Stimulated activated CD8-positive, alpha-beta memory T cell treated with anti-CD3 and anti-CD28 coated beads, Interleukin-7, amount 100 ng/mL, for 4 hours (primary cell): ENCODE results near the gene GEMIN5.
A peak's percentile ranks its signal among the peaks of the same experiment; 100 is the strongest.

ENCODE experiments used
- DNase-seq, 2 donors: peaks; one replicate each; pipeline ENCODE4 v3.0.0-alpha.2; 2020; ENCODE audit warnings: low read depth in 2 of 2

GEMIN5 gene

GRCh38 chr5:154892369-154892771 lies 45.6 kb downstream of the GEMIN5 start:
- no peak for DNase-seq

DNA sequence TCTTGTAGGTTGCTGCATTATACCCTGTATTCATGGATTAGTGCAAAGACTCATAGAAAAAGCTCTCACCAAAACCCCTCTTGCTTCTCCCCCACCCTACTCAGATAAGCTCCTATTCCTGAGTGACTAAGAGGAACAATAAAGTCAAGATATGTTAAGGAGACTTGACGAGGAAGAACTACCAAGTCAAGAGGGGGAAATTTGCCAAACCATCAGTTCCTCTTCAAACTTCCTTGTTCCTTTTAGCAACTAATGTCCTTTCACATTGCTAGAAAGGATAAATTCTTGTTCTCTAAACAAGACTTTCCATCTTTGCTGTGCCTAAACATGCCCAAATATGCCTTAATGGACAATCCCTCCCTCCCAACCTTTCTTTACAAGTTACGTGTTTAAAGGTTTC lies 52.6 kb downstream of the GEMIN5 start:
- DNase-seq: no peak

GRCh38 chr5:154884424-154884823 lies 53.6 kb downstream of the GEMIN5 start:
- no peak for DNase-seq

DNA sequence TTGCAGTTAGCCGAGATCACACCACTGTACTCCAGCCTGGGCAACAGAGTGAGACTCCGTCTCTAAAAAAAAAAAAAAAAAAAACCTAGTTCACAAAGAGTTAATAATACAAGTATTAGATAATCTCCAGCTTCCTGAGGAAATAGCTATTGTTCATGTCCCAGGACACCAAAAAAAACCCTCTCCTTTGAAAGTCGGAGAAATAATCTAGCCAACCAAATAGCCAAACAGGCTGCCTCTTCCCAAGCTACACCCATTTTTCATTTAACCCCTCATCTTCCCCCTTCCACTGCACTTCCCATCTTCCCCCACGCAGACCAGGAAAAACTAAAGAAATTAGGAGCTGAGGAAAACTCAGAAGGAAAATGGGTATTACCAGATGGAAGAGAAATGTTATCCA lies 56.0 kb downstream of the GEMIN5 start:
- DNase-seq: no peak

DNA sequence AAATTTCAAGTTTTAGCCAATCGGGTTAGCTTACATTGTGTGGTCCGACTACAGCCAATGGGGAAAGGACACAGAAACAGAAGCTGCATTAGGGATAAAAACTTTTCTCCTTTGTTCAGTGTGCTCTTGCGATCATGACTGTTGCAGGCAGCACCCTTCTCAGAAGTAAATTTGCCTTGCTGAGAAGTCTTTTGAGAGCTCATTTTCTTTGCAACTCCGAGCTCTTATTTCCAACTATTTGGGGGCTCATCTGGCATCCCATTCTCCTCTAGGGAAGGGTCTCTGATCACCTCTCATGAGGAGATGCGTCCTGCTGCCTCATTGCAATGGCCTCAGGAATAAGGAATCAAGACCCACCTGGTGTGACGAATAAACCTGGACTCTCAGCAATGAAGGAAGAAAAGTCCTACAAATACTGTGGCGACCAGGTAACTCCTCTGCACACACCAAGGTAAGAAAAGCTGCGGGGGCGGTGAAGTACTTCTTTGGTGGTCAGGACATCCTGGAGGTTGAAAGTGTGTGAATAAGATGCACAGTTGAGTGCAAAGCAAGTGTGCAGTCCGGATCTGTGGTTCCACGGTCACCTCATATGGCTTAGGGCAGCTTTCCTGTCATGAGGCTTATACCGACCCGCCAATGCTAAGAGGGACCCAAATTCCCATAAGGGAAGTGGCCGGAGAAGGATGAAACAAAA lies 59.2 kb downstream of the GEMIN5 start:
- no peak for DNase-seq

- no peak for DNase-seq
These were observed 64.2 kb downstream of the GEMIN5 start for GRCh38 chr5:154873791-154874331.

- no peak for DNase-seq
These were observed 66.3 kb downstream of the GEMIN5 start for GRCh38 chr5:154871734-154872133.

- no peak for DNase-seq
These were observed 69.3 kb downstream of the GEMIN5 start for GRCh38 chr5:154868702-154869101.

- no peak for DNase-seq
These were observed 71.2 kb downstream of the GEMIN5 start for GRCh38 chr5:154866841-154867240.

GRCh38 chr5:154865466-154866184 lies 72.4 kb downstream of the GEMIN5 start:
- DNase-seq: no peak

DNA sequence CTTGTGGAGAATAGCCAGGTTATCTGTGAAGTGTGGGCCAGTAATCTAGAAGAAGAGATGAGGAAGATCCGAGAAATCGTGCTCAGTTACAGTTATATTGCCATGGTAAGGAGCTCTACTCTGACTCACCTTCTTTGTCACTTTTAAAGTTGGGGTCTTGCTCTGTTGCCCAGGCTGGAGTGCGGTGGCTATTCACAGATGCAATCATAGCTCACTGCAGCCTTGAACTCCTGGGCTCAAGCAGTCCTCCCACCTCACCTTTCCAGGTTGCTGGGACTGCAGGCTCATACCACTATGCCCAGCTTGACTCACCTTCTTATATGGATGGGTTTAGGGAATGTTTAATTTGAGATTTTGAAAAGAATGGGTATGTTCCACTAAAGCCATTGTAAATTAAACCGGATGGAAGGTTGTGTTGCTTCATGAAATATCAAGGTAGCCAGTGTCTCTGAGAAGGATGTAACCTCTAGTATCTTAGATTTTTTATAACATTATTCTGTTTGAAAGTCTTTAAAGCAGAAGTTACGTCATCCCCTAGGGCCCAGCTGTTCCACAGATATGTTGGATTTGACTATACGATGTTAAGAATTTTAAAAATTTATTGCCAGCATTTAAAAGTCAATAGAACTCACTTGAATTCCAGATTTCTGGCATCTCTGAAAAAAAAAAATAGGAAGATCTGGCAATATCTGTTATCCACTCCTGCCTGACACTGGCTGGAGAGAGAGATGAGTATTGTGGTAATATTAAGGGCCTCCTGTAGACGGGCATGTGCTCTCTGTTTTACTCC lies 74.5 kb downstream of the GEMIN5 start:
- DNase-seq: no peak

- DNase-seq: no peak
These were observed 75.2 kb downstream of the GEMIN5 start for GRCh38 chr5:154862766-154863165.

DNA sequence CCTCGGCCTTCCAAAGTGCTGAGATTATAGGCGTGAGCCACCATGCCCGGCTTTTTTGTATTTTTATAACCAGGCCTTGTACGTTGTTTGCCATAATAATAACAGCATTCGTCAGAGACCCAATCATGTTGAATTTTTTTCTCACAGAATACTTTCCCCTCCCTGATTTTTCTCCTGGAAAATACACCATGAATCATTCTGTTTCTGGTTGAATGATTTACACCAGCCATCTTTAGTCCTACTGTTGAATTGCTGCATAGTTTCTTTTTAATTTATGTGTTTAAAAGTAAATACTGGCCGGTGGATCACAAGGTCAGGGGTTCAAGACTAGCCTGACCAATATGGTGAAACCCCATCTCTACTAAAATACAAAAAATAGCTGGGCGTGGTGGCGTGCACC lies 76.1 kb downstream of the GEMIN5 start:
- DNase-seq: no peak

- DNase-seq: no peak
These were observed 77.2 kb downstream of the GEMIN5 start for GRCh38 chr5:154860765-154861164.

- no peak for DNase-seq
These were observed 77.9 kb downstream of the GEMIN5 start for GRCh38 chr5:154860123-154860522.

GRCh38 chr5:154858972-154859871 lies 78.8 kb downstream of the GEMIN5 start:
- no peak for DNase-seq

DNA sequence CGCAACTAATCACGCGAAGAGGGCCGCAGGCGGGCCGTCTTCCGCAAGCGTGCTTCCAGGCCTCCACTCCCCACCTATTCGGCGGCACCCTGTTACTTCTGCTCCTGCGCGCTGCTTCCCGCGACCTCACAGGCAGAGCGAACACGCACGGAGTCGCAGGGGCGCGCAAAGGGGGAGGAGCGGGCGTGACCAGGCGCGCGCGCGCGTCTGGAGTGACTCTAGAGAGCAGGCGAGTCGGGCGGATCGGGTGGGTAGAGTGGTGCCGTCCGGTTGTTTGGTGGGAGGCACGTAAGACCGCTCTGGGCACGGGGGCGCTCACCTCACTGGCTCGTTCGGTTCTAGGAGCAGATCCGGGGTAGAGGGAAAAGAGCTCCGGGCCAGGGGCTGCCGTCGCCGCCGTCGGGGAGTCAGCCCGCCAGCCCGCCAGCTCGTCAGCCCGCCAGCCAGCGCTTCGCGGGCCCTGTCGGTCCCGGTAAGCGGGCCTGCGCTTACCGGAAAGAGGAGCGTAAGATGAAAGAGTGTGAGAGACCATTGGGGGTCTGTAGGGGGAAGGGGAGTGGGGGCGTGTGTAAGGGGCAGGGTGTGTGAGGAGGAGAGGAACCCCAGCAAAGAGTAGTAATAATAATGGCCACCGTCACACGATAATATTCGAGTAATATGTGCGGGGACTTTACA lies 79.6 kb downstream of the GEMIN5 start, which contains the start of gene CNOT8:
Gene CNOT8 (plus strand): TSS at position 331 of the 675 bp plus-strand sequence. CDS start 4,652 bp downstream, outside the sequence.
- peak; percentile 95 to 97 for DNase-seq

DNA sequence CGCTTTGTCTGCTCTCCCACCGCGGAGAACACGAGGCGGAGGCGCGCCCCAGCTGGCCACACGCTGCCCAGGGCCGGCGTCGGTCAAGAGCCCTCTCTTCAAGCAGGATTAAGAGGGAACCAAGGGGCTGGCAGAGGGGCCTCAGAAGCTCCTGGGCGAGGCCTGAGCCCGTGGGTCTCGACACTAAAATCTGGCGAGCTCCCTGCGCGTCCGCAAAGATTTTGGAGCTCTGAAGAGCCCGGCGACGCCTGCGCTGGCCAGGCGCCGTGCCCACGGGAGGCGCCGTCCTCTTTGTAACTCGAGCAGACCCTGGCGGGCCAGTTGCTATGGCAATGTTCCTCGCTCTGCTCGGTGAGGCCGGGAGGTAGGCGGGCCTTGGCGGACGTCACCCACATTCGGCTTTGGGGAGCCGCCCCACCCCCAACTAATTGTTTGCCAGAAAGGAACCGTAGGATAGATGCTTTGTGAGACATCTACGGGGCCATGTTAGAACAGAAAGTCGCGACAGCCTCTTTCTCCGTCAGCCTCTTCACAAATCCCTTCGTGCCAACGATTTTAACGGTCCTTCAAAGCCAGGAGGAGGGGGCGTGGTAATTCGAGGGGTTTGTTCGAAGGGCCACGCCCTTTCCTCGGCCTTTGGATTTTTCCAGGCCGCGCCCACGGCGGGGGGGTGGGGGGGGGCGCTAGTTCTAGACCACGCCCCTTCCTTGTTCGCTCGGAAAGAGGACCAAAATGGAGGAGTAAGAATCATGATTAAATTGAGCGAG lies 80.3 kb downstream of the GEMIN5 start:
- DNase-seq: peak; percentile 80

DNA sequence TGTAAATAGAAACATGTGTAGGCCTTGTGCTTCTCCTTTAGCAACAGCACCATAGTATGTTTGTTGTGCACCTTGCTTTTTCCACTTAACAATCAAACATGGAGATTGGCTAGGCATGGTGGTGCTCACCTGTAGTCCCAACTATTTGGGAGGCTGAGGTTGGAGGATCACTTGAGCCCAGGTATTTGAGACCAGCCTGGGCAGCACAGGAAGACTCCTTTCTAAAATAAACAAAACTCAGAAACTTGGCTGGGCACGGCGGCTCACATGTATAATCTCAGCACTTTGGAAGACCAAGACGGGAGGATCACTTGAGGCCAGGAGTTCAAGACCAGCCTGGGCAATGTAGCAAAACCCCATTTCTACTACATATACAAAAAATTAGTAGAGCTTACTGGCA lies 86.7 kb downstream of the GEMIN5 start:
- no peak for DNase-seq
